WTC11 (cell line): Measurements from ENCODE around the gene TBL1X. TPM values are rescaled to one million over a fixed set of nuclear protein-coding genes. Genes with fewer than 3 reads are reported as not detected.

Source experiments
- ATAC-seq: fragments of 200-7000 bp; cut with Tn5 transposase; 2 replicates; pipeline ENCODE4 v1.10.0; 2021; ENCODE audit warnings: mild to moderate bottlenecking, moderate library complexity
- CTCF ChIA-PET: fragments of 300-600 bp; sonication (Branson Sonifier 250); formaldehyde crosslinking; loops from one replicate; lab custom pipeline; 2021; ENCODE audit warnings: antibody characterized with exemption; lab: Charles Lee
- POLR2A ChIA-PET: fragments of 350-600 bp; sonication (Branson Sonifier 250); formaldehyde crosslinking; loops from one replicate; lab custom pipeline; 2021; ENCODE audit warnings: antibody characterized with exemption; lab: Charles Lee
- DNase-seq: peaks from one replicate; pipeline ENCODE4 v3.0.0; 2021; ENCODE audit warnings: low spot score
- H3K27ac Mint-ChIP-seq: 2 replicates; pipeline ENCODE4 v1.8.0; 2021; ENCODE audit warnings: mixed read lengths
- H3K27me3 Mint-ChIP-seq: 2 replicates; pipeline ENCODE4 v1.8.0; 2021; ENCODE audit warnings: low read depth, mild to moderate bottlenecking, moderate library complexity, mixed read lengths
- H3K36me3 Mint-ChIP-seq: 2 replicates; pipeline ENCODE4 v1.8.0; 2021; ENCODE audit warnings: mixed read lengths
- H3K4me1 Mint-ChIP-seq: 2 replicates; pipeline ENCODE4 v1.8.0; 2022; ENCODE audit warnings: mixed read lengths
- H3K4me3 Mint-ChIP-seq: 2 replicates; pipeline ENCODE4 v1.8.0; 2021; ENCODE audit warnings: mild to moderate bottlenecking, moderate library complexity, mixed read lengths
- H3K9me3 Mint-ChIP-seq: 2 replicates; pipeline ENCODE4 v1.8.0; 2021; ENCODE audit warnings: mixed read lengths
- AR ChIP-seq: fragments of 250-450 bp; sonication (Bioruptor Pico); IDR thresholded peaks from 2 replicates; pipeline ENCODE4 v1.9.0; 2021; ENCODE audit warnings: mild to moderate bottlenecking
- ATF6 ChIP-seq: sonication (generic); formaldehyde crosslinking; IDR thresholded peaks from 2 replicates; pipeline ENCODE4 v1.8.1; 2023; ENCODE audit warnings: mild to moderate bottlenecking, missing genetic modification reagents
- CTCF ChIP-seq: fragments of 200-600 bp; IDR thresholded peaks from 2 replicates; pipeline ENCODE4 v1.8.0; 2022; ENCODE audit warnings: antibody characterized with exemption
- FOXJ3 ChIP-seq: sonication (generic); formaldehyde crosslinking; IDR thresholded peaks from 2 replicates; pipeline ENCODE4 v1.9.0; 2021; ENCODE audit warnings: missing genetic modification reagents, mild to moderate bottlenecking, borderline replicate concordance
- GRHL2 ChIP-seq: fragments of 250-450 bp; sonication (Bioruptor Pico); IDR thresholded peaks from 2 replicates; pipeline ENCODE4 v1.8.0; 2022; ENCODE audit warnings: mild to moderate bottlenecking, moderate library complexity; ENCODE audit not compliant: insufficient replicate concordance, severe bottlenecking
- IRF2 ChIP-seq: sonication (generic); formaldehyde crosslinking; IDR thresholded peaks from 2 replicates; pipeline ENCODE4 v1.8.0; 2022; ENCODE audit warnings: low read depth, missing genetic modification reagents, borderline replicate concordance
- JAZF1 ChIP-seq: fragments of 250-450 bp; sonication (Bioruptor Pico); IDR thresholded peaks from 2 replicates; pipeline ENCODE4 v1.9.0; 2021; ENCODE audit warnings: moderate library complexity, mild to moderate bottlenecking, inconsistent platforms
- KAT7 ChIP-seq: sonication (generic); formaldehyde crosslinking; IDR thresholded peaks from 2 replicates; pipeline ENCODE4 v1.8.1; 2023; ENCODE audit warnings: missing genetic modification reagents, mild to moderate bottlenecking, borderline replicate concordance
- MXD4 ChIP-seq: fragments of 250-450 bp; sonication (Bioruptor Pico); IDR thresholded peaks from 2 replicates; pipeline ENCODE4 v1.8.0; 2021; ENCODE audit warnings: mild to moderate bottlenecking, moderate library complexity, borderline replicate concordance
- NR3C1 ChIP-seq: sonication (generic); formaldehyde crosslinking; conservative IDR thresholded peaks from 2 replicates; pipeline ENCODE4 v1.8.1; 2023; ENCODE audit warnings: low read depth, mild to moderate bottlenecking, missing genetic modification reagents
- RORB ChIP-seq: fragments of 250-450 bp; sonication (Bioruptor Pico); IDR thresholded peaks from 2 replicates; pipeline ENCODE4 v1.9.0; 2021; ENCODE audit warnings: mild to moderate bottlenecking
- SOX15 ChIP-seq: fragments of 250-450 bp; sonication (Bioruptor Pico); IDR thresholded peaks from 2 replicates; pipeline ENCODE4 v1.9.0; 2021; ENCODE audit warnings: mild to moderate bottlenecking
- TCF7 ChIP-seq: sonication (generic); formaldehyde crosslinking; IDR thresholded peaks from 2 replicates; pipeline ENCODE4 v1.8.0; 2022; ENCODE audit warnings: mild to moderate bottlenecking, low read depth, missing genetic modification reagents, moderate library complexity
- USF1 ChIP-seq: sonication (generic); formaldehyde crosslinking; IDR thresholded peaks from 2 replicates; pipeline ENCODE4 v1.8.0; 2022; ENCODE audit warnings: mild to moderate bottlenecking, missing genetic modification reagents
- ZNF423 ChIP-seq: fragments of 250-450 bp; sonication (Bioruptor Pico); IDR thresholded peaks from 2 replicates; pipeline ENCODE4 v2.1.2; 2022; ENCODE audit warnings: mild to moderate bottlenecking, moderate library complexity
- total RNA-seq: library from RNA; stranded (reverse); gene quantifications from 3 replicates; pipeline ENCODE4 v1.2.3, GENCODE V29; 2021
- TF ChIP-seq, protein P1 (sequence below): sonication (generic); formaldehyde crosslinking; IDR thresholded peaks from 2 replicates; pipeline ENCODE4 v1.8.0; 2022; ENCODE audit warnings: mild to moderate bottlenecking, missing genetic modification reagents
- TF ChIP-seq, protein P2 (sequence below): sonication (generic); formaldehyde crosslinking; conservative IDR thresholded peaks from 2 replicates; pipeline ENCODE4 v1.8.1; 2023; ENCODE audit warnings: mild to moderate bottlenecking, low read depth, missing genetic modification reagents, moderate library complexity
- TF ChIP-seq, protein P3 (sequence below): sonication (generic); formaldehyde crosslinking; IDR thresholded peaks from 2 replicates; pipeline ENCODE4 v1.8.1; 2023; ENCODE audit warnings: mild to moderate bottlenecking, missing genetic modification reagents, moderate library complexity
- TF ChIP-seq, protein P4 (sequence below): sonication (generic); formaldehyde crosslinking; IDR thresholded peaks from 2 replicates; pipeline ENCODE4 v1.8.1; 2022; ENCODE audit warnings: mild to moderate bottlenecking, missing genetic modification reagents, moderate library complexity, borderline replicate concordance

TBL1X gene
- total RNA-seq, 1 experiment from 2014 or later, result 27.7 TPM

DNA sequence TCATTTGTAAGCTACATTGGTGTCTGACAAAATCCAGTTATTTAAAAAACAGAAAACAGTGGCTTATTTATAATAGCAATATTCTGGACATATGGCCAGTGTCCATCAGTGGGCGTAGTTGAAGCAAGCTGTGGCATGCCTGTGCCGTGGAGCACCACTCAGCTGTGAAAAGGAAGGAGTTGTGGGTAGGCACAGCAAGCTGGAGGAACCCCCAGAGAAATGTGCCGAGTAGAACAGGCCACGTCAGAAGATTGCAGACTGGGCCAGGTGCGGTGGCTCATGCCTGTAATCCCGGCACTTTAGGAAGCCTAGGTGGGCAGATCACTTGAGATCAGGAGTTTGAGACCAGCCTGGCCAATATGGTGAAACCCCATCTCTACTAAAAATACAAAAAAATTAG lies 198.4 kb downstream of the TBL1X start (continued):
- TF ChIP-seq, protein P1, sequence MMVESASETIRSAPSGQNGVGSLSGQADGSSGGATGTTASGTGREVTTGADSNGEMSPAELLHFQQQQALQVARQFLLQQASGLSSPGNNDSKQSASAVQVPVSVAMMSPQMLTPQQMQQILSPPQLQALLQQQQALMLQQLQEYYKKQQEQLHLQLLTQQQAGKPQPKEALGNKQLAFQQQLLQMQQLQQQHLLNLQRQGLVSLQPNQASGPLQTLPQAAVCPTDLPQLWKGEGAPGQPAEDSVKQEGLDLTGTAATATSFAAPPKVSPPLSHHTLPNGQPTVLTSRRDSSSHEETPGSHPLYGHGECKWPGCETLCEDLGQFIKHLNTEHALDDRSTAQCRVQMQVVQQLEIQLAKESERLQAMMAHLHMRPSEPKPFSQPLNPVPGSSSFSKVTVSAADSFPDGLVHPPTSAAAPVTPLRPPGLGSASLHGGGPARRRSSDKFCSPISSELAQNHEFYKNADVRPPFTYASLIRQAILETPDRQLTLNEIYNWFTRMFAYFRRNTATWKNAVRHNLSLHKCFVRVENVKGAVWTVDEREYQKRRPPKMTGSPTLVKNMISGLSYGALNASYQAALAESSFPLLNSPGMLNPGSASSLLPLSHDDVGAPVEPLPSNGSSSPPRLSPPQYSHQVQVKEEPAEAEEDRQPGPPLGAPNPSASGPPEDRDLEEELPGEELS, result no peak
- no peak for TF ChIP-seq NR3C1 (CRISPR knock-in tag)
- TF ChIP-seq TCF7 (CRISPR knock-in tag), result no peak
- TF ChIP-seq, all 79 proteins: peak for 0

DNA sequence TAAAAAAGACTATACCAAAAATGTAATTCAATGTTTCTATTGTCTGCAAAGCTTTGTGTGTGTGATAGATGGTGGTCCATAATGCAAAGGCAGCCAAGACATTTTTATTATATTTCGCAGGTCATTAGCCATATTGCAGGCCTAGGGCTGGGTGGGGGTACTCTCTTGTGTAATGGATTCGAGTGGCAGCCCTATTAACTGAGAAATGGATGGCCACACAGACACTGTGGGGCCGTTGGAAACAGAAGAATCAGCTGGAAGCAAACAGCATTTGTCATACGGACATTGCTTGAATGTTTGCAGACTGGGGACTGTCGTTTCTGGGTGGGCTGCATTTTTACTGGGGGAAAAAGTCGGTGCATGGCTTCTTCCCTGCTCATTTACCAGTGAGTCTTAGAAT lies 199.4 kb downstream of the TBL1X start:
- DNase-seq, result no peak
- ATAC-seq, result no peak
- Mint-ChIP-seq H3K4me3 (no peak overlapping the region), H3K9me3 (peaks cover 13% of the 10 kb centered on the region), H3K36me3 (peaks cover 14% of the 10 kb centered on the region), H3K27me3 (no peaks in the 10 kb centered on the region), H3K4me1 (peaks cover 15% of the 10 kb centered on the region), H3K27ac (no peak overlapping the region)
- POLR2A ChIA-PET, result no interaction called here
- CTCF ChIA-PET, result no interaction called here
- TF ChIP-seq ATF6 (CRISPR knock-in tag), result no peak
- TF ChIP-seq, protein P2, sequence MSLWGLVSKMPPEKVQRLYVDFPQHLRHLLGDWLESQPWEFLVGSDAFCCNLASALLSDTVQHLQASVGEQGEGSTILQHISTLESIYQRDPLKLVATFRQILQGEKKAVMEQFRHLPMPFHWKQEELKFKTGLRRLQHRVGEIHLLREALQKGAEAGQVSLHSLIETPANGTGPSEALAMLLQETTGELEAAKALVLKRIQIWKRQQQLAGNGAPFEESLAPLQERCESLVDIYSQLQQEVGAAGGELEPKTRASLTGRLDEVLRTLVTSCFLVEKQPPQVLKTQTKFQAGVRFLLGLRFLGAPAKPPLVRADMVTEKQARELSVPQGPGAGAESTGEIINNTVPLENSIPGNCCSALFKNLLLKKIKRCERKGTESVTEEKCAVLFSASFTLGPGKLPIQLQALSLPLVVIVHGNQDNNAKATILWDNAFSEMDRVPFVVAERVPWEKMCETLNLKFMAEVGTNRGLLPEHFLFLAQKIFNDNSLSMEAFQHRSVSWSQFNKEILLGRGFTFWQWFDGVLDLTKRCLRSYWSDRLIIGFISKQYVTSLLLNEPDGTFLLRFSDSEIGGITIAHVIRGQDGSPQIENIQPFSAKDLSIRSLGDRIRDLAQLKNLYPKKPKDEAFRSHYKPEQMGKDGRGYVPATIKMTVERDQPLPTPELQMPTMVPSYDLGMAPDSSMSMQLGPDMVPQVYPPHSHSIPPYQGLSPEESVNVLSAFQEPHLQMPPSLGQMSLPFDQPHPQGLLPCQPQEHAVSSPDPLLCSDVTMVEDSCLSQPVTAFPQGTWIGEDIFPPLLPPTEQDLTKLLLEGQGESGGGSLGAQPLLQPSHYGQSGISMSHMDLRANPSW (CRISPR knock-in tag), result no peak
- no peak for TF ChIP-seq RORB (CRISPR knock-in tag)
- TF ChIP-seq SOX15 (CRISPR knock-in tag), result no peak
- no peak for TF ChIP-seq FOXJ3 (CRISPR knock-in tag)
- TF ChIP-seq, protein P3, sequence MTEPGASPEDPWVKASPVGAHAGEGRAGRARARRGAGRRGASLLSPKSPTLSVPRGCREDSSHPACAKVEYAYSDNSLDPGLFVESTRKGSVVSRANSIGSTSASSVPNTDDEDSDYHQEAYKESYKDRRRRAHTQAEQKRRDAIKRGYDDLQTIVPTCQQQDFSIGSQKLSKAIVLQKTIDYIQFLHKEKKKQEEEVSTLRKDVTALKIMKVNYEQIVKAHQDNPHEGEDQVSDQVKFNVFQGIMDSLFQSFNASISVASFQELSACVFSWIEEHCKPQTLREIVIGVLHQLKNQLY (CRISPR knock-in tag), result no peak
- no peak for TF ChIP-seq KAT7 (CRISPR knock-in tag)
- no peak for TF ChIP-seq ZNF423 (CRISPR knock-in tag)

DNA sequence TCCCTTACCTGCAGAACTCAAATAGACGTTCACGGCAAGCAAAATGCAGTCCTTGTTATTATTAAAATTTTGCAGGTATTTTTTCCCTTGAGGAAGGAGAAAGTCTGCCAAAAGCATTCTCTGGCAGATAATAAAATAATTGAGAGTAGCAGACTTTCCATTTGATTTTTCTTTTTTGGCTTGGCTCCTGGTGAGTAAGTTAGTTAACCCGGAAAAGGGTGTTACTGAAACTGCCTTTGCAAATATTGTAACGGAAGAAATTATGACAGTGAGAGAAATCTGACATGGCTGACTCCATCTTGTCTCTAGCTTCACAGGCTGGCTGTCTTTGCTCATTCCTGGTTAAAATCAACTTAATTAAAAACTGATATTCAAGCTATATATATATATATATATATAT lies 200.3 kb downstream of the TBL1X start:
- Mint-ChIP-seq H3K4me1 (peaks cover 24% of the 10 kb centered on the region), H3K4me3 (no peak overlapping the region), H3K9me3 (peaks cover 13% of the 10 kb centered on the region), H3K27me3 (no peaks in the 10 kb centered on the region), H3K36me3 (peaks cover 14% of the 10 kb centered on the region), H3K27ac (no peak overlapping the region)
- DNase-seq, result no peak
- CTCF ChIA-PET, result no interaction called here
- POLR2A ChIA-PET, result no interaction called here
- ATAC-seq, result no peak
- TF ChIP-seq IRF2 (no peak), AR (CRISPR knock-in tag) (no peak), CTCF (no peak), GRHL2 (CRISPR knock-in tag) (no peak), USF1 (CRISPR knock-in tag) (no peak), JAZF1 (CRISPR knock-in tag) (no peak), MXD4 (CRISPR knock-in tag) (no peak), ZNF423 (CRISPR knock-in tag) (no peak)
- TF ChIP-seq, protein P4, sequence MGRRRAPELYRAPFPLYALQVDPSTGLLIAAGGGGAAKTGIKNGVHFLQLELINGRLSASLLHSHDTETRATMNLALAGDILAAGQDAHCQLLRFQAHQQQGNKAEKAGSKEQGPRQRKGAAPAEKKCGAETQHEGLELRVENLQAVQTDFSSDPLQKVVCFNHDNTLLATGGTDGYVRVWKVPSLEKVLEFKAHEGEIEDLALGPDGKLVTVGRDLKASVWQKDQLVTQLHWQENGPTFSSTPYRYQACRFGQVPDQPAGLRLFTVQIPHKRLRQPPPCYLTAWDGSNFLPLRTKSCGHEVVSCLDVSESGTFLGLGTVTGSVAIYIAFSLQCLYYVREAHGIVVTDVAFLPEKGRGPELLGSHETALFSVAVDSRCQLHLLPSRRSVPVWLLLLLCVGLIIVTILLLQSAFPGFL, result no peak
